CD4-positive, alpha-beta T cell treated with Interleukin-1 beta for 1 hour (primary cell): Measurements from ENCODE around the gene TNNI3K.

Experiments
- DNase-seq, 2 donors: peaks; one replicate each; pipeline ENCODE4 v3.0.0-alpha.2; 2020 to 2022

Gene TNNI3K

GRCh38 chr1:74396462-74396861, 161.3 kb downstream of the TNNI3K start:
- DNase-seq: no peak

GRCh38 chr1:74396933-74397332, 161.7 kb downstream of the TNNI3K start:
- DNase-seq: no peak

GRCh38 chr1:74399249-74399648, 164.1 kb downstream of the TNNI3K start:
- no peak for DNase-seq

- no peak for DNase-seq
These were observed 167.7 kb downstream of the TNNI3K start for GRCh38 chr1:74402873-74403272.

- DNase-seq: no peak
These were observed 168.4 kb downstream of the TNNI3K start for GRCh38 chr1:74403606-74404005.

- DNase-seq: no peak
These were observed 171.6 kb downstream of the TNNI3K start for GRCh38 chr1:74406759-74407158.

GRCh38 chr1:74407902-74408301, 172.7 kb downstream of the TNNI3K start:
- DNase-seq: no peak

GRCh38 chr1:74412244-74412643, 177.1 kb downstream of the TNNI3K start:
- DNase-seq: no peak

GRCh38 chr1:74415935-74416334, 180.7 kb downstream of the TNNI3K start:
- DNase-seq: no peak

- DNase-seq: no peak
These were observed 184.4 kb downstream of the TNNI3K start for GRCh38 chr1:74419611-74420010.

GRCh38 chr1:74420467-74420866, 185.3 kb downstream of the TNNI3K start:
- DNase-seq: no peak

GRCh38 chr1:74422421-74423292, 187.5 kb downstream of the TNNI3K start:
- DNase-seq: no peak

- no peak for DNase-seq
These were observed 188.3 kb downstream of the TNNI3K start for GRCh38 chr1:74423471-74423870.

- no peak for DNase-seq
These were observed 190.5 kb downstream of the TNNI3K start for GRCh38 chr1:74425676-74426075.

GRCh38 chr1:74426208-74426937, 191.2 kb downstream of the TNNI3K start:
- DNase-seq: no peak

GRCh38 chr1:74427681-74428080, 192.5 kb downstream of the TNNI3K start:
- no peak for DNase-seq

GRCh38 chr1:74429580-74429979, 194.4 kb downstream of the TNNI3K start:
- no peak for DNase-seq

GRCh38 chr1:74430342-74430934, 195.3 kb downstream of the TNNI3K start:
- no peak for DNase-seq

- DNase-seq: no peak
These were observed 196.3 kb downstream of the TNNI3K start for GRCh38 chr1:74431531-74431930.

GRCh38 chr1:74432325-74432724, 197.1 kb downstream of the TNNI3K start:
- no peak for DNase-seq

- no peak for DNase-seq
These were observed 199.1 kb downstream of the TNNI3K start for GRCh38 chr1:74434321-74434720.

- no peak for DNase-seq
These were observed 200.9 kb downstream of the TNNI3K start for GRCh38 chr1:74436078-74436477.

- DNase-seq: no peak
These were observed 201.8 kb downstream of the TNNI3K start for GRCh38 chr1:74437035-74437434.

GRCh38 chr1:74452035-74452434, 216.8 kb downstream of the TNNI3K start:
- no peak for DNase-seq
